Activated effector memory CD4-positive, alpha-beta T cell treated with anti-CD3 and anti-CD28 coated beads, Interleukin-2, amount 50 U/mL, for 16 hours (primary cell): ENCODE data around the gene ZNF423.

Experiments
- DNase-seq: peaks from one replicate; pipeline ENCODE4 v3.0.0-alpha.2; 2020

ZNF423 gene

GRCh38 chr16:49545243-49545642, 310.7 kb downstream of the ZNF423 start:
- no peak for DNase-seq

DNA sequence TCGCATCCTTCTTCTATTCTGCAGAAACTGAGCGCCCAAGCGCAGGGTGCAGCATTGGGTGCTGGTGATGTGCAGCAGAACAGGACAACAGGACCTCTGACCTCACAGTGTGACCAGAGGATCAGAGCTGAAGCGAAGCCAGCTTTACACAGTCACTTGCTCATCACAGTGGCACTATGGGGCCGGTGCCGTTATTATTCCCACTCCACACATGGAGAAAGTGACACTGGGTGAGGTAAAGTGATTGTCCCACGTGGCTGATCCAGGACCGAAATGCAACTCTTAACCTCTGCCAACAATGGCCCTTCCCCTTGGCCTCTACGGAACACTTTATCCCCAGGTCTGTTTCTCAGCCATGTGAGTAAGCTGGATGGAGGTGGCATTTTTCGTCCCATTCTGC, 311.1 kb downstream of the ZNF423 start:
- no peak for DNase-seq

- no peak for DNase-seq
Measured at GRCh38 chr16:49543631-49543946, 312.3 kb downstream of the ZNF423 start.

GRCh38 chr16:49542946-49543630, 312.8 kb downstream of the ZNF423 start:
- no peak for DNase-seq

DNA sequence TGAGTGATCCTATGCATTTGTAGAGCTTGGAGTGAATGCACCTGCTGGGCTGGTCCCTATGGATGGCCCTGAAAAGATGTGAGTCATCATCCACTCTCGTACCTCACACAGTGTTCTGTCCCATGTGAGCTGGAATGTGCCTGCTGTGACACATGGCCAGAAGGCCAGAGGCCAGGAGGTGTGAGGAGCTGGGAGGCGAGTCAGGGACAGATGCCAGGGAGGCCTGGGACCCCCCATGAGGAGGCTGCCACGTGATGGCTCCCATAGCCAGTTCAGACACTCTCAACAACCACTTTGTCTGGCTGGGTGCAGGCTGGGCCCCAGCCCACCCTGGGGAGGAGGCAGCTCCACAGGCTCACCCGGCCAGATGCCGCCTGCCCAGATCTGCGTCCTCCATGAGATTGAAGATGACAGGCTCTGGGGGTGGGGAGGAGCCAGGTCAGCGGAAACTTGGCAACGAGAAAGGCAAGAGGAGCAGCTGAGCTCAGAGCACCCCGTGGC, 313.5 kb downstream of the ZNF423 start:
- no peak for DNase-seq

DNA sequence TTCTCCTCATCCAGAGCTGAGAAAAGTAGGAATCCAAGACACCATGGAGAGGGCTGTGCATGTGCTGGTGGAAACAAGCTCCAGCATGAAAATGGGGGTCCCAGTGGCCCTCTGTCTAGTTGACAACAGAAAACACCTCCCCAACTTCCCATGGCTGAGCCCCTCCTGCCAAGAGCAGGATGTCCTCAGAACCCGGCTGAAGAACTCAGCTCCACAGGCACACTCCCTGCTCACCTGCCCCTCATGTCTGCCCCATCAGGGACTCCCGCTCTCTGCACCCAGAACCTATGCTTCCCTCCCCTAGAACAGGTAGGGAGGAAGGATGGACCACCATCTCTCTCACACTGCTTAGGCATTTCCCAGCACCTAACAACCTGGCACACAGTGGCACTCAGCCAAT, 315.1 kb downstream of the ZNF423 start:
- no peak for DNase-seq

DNA sequence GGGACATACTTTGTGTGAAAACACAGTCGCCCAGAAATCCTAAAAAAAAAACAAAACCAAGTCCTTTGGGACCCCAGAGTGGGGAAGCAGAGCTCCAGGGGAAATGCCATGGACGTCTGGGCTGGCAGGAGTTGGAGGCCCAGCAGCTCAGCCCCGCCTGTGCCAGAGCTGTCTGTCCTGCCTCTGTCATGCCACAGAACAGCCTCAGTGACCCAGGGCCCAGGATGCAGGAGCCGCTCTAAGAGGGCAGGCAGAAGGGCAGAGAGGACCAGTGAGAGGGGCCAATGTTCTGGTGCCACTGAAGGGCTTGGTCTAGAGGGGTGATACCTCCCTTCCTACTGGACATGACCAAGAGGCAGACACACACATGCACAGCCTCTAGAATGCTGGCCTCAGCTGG, 316.2 kb downstream of the ZNF423 start:
- no peak for DNase-seq

DNA sequence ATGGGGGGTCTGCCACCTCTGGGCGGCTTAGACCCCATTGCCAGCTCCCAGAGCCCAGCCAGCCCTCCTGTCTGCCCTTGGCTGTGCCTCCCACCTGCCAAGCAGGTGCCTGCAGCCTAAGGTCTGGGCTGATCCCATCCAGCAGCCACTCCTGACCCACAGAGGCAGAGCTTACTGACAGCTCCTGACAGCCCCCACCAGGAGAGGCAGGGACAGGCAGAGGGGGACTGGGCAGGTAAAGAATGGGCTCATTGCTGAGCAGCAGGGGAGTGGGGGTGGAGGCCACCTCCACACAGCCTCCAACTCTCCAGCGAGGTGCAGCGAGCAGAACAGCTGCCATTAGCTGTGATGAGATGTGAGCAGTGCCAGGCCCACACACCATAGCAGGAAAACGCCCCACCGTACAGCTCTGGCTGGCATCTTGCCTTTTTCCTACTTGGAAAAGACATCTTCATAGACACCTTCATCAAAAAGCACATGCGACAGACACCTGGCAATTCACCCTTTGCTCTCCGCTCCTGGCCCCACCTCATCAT, 317.9 kb downstream of the ZNF423 start:
- DNase-seq, result no peak

GRCh38 chr16:49534901-49535610, 320.9 kb downstream of the ZNF423 start:
- no peak for DNase-seq

DNA sequence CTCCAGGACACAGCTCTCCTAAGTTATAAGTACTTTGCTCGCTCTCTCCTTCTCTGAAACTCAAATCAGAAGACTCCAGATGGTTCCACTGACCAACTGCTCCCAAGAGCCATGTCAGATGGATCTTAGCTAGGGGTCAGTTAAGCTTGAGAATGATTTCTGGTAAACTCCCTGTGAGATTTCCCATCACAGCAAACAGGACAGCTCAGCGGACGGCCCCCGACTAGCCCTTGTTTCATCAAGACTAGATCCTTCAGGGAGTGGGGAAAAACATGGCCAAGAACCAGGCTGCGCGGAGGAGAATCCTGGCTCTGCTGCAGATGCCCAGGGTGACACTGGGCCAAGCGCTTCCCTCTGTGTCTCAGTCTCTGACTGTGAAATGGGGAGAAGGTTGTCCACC, 322.5 kb downstream of the ZNF423 start:
- no peak for DNase-seq

DNA sequence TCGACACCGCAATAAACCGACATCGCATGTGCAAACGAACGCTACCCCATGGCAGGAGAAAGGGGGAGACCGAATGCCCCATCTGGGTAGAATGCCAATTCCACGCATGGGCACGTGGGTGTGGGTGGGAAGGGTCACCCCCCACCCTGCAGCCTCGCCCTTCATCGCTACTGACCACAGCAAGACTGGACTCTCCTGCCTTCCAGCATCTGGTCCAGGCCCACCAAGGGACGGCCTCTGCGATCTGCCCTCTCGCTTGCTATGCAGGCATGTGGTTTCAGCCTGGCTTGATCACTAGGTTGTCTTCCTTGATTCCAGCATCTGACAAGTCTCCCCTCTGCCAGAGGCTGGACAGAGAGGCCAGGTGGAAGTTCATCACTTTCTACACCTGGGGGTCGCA, 323.0 kb downstream of the ZNF423 start:
- no peak for DNase-seq

DNA sequence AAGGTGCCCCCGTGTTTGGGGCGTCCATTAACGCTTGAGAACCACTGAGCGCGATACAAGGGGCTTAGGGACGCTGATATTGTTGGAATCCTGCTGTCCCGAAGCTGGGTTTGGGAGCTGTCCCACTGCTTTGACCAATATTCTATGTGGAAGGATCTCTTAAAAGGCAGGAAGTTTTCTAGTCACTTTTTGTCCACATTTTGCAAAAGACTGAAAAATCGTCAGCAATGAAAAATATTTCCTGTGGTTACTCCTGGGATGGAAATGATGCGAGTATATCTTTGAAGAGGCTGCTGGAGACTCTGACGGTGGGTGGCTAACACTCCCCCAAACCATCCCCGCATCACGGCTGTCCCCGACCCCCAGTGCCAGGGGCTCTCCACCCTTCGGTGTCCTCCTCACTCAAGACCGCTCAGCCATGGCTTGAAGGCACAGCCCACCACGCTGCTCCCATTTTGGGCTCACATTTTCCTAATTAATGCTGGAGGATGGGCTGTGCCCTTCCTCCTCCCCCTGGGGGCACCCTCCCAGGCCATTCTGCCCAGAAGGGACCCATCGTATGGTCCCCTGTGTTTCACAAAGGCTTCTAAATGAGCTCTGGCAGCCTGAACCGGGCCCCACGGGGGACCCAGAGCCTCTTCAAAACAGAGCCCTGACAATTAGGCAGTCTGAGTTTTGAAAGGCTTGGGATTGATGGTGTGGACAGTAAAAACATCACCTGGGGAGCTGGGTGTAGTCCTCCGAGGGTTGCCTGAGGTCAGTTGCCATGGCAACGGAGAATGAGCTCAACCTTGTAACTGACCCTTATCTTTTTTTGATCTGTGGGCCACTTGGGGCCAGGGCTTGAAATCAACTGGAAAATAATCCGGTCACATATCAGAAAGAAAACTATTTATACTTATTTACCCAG, 323.7 kb downstream of the ZNF423 start:
- no peak for DNase-seq

GRCh38 chr16:49531425-49531824, 324.5 kb downstream of the ZNF423 start:
- DNase-seq, result no peak

DNA sequence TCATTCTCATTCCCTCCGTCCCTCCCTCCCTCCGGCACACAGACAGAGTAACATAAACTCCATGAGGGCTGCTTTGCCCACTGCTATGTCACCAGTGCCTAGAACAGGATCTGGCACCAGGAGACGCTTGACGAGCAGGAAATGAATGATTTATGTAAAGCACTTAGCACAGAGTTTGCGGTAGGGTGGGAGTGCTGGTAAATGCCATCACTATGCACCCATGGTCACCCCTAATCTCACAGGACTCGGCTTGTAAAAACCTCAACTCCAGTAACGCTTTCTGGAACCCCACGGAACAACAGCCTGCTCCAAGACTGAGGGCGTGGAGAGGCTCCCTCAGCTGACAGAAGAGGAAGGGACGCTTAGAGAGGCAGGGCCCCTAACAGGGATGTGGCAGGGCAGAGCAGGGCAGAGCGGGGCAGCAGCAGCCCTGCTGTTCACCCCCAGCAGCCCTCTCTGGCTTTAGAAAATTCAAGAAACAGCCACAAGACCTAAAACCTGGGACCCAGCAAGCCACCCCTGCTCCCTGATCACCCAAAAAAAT, 325.4 kb downstream of the ZNF423 start:
- DNase-seq, result no peak

- DNase-seq, result no peak
Measured at GRCh38 chr16:49529411-49530045, 326.4 kb downstream of the ZNF423 start.

DNA sequence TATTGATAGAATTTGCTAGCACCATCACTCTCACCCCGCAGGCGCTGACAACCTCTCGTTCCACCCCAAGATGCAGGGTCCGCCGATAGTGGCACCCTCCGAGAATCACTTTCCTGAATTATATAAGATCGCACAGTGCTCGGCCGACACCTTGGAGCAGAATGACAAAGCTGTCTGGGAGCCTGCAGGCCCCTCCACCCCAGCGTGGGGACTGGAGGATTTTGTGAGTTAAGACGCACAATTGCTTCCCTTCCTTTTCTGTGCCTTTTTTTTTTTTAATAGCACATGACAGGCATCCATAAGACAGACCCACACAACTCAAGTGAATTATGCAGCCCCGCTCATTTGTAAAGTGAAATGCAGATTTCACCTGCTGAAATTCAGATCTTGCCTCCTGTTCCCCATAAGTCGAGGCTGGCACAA, 327.0 kb downstream of the ZNF423 start:
- no peak for DNase-seq

- DNase-seq, result no peak
Measured at GRCh38 chr16:49528060-49528865, 327.6 kb downstream of the ZNF423 start.

GRCh38 chr16:49527611-49528010, 328.3 kb downstream of the ZNF423 start:
- no peak for DNase-seq

GRCh38 chr16:49526860-49527365, 329.0 kb downstream of the ZNF423 start:
- no peak for DNase-seq

- no peak for DNase-seq
Measured at GRCh38 chr16:49524947-49525315, 331.0 kb downstream of the ZNF423 start.

DNA sequence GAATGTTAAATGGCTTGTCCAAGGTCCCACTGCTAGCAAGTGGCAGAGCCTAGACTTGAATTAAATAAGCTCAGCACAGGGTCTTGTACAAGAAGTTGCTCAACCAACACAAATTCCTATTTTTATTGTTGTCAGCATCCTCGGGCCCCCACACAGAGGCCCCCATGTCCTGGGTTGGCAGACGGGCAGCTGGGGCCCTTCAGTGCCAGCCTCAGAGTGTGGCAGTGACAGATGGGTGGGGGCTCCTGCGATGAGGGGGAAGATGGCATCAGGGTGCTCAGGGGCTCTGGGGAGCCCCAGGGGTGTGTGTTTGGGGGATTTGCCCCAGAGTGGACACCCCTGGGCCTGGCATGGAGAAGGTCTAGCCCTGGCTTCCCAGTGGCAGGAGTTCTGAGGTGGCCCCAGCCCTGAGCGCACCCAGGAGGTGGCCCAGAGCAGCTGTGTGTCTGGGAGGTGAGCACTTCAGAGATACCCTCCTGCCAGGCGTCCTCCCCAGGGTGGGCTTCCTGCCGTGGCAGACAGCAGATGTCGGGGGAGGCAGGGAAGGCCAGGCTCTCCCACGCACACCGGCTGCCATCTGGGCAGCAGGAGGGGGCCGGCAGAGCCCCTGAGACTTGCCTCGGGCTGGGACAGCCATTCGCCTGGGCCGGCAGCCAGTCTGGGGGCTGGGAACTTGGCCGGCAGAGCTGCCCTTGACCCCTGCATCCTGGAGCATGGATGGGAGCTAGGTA, 331.5 kb downstream of the ZNF423 start:
- DNase-seq, result no peak
